OCI-LY3 (cell line): ENCODE data around the gene GRID1.

Experiments
- CTCF ChIP-seq: fragments of 200-600, 300-600 bp; sonication (generic); IDR thresholded peaks from 2 replicates; pipeline ENCODE4 v1.5.1; 2014; ENCODE audit warnings: antibody characterized with exemption, low read length, low read depth
- EZH2phosphoT487 ChIP-seq: fragments of 200-600 bp; shearing (Covaris generic); IDR thresholded peaks from 2 replicates; pipeline ENCODE4 v1.6.1; 2018; ENCODE audit warnings: antibody characterized with exemption, mixed run types, low read depth

- TF ChIP-seq CTCF (no peak), EZH2phosphoT487 (no peak)
Measured at GRCh38 chr10:86192691-86193090, 173.9 kb downstream of the GRID1 start.
